T47D (cell line): ENCODE measurements around the gene ADAMTSL4.
"Not testable (repeated sequence)": the region's sequence is repeated elsewhere in the genome, so short reads cannot be mapped to it uniquely, and the experiment has no call there.

Source experiments
- DNase-seq, 2 experiments: peaks; one replicate each; pipeline versions ENCODE4 v3.0.0 to v3.0.0-alpha.2; 2011 to 2012; ENCODE audit warnings: low read depth in 1 of 2, low spot score in 1 of 2
- JUND ChIP-seq: IDR thresholded peaks from 2 replicates; pipeline ENCODE4 v1.6.1; 2012; ENCODE audit warnings: low read depth
- in situ Hi-C: cut with HindIII; loops from 2 replicates; pipeline ENCODE4 v1.10.0; 2016; ENCODE audit warnings: low sequenced_read_pairs, low pct_unique_long_range_greater_than_20kb

The ADAMTSL4 gene

GRCh38 chr1:150578272-150579109 lies 29.3 kb downstream of the ADAMTSL4 start:
- peak in 1 of 2 experiments; percentile 71 for DNase-seq
- in situ Hi-C loops, result no loop called here
- peak; percentile 26; the same call in 1 of the 2 replicates for TF ChIP-seq JUND

GRCh38 chr1:150579110-150579944 lies 30.1 kb downstream of the ADAMTSL4 start, which contains the start of gene MCL1:
Gene MCL1 (minus strand): TSS chr1:150579610. CDS start chr1:150579530, 80 bp downstream.
- in situ Hi-C loops, result no loop called here
- DNase-seq, result peak; percentile 91 to 97

GRCh38 chr1:150579945-150580642 lies 30.9 kb downstream of the ADAMTSL4 start:
- in situ Hi-C loops, result no loop called here
- no peak for TF ChIP-seq JUND
- DNase-seq, result no peak

More at GRCh38 chr1:150579110-150579944, 30.1 kb downstream of the ADAMTSL4 start, which contains the start of gene MCL1:
- TF ChIP-seq JUND, result peak; percentile 32; the same call in 1 of the 2 replicates

- in situ Hi-C loops, DNase-seq: not testable (repeated sequence)
Observed at GRCh38 chr1:150580966-150581365, 31.8 kb downstream of the ADAMTSL4 start.

- in situ Hi-C loops, DNase-seq: not testable (repeated sequence)
Observed at GRCh38 chr1:150581437-150581836, 32.2 kb downstream of the ADAMTSL4 start.

GRCh38 chr1:150581962-150582361 lies 32.8 kb downstream of the ADAMTSL4 start:
- DNase-seq, in situ Hi-C loops: not testable (repeated sequence)

GRCh38 chr1:150582371-150582770 lies 33.2 kb downstream of the ADAMTSL4 start:
- TF ChIP-seq JUND, result no peak
- in situ Hi-C loops, result no loop called here
- DNase-seq, result no peak

GRCh38 chr1:150596095-150596892 lies 47.1 kb downstream of the ADAMTSL4 start:
- no peak for TF ChIP-seq JUND
- in situ Hi-C loops, result no loop called here
- DNase-seq, result no peak

GRCh38 chr1:150596976-150597375 lies 47.8 kb downstream of the ADAMTSL4 start:
- in situ Hi-C loops, result no loop called here
- peak in 1 of 2 experiments; percentile 28 for DNase-seq
- no peak for TF ChIP-seq JUND

GRCh38 chr1:150598346-150598745 lies 49.1 kb downstream of the ADAMTSL4 start:
- in situ Hi-C loops, DNase-seq: not testable (repeated sequence)

- in situ Hi-C loops, result no loop called here
- DNase-seq, result no peak
- no peak for TF ChIP-seq JUND
Observed at GRCh38 chr1:150601540-150601939, 52.3 kb downstream of the ADAMTSL4 start.

GRCh38 chr1:150602372-150602771 lies 53.2 kb downstream of the ADAMTSL4 start:
- DNase-seq, in situ Hi-C loops: not testable (repeated sequence)
